NCI-H345 treated with DMSO at 0.1 percent for 48 hours (cell line): ENCODE results near the gene MAMSTR.
"Not testable (repeated sequence)": the region's sequence is repeated elsewhere in the genome, so short reads cannot be mapped to it uniquely, and the experiment has no call there.

Experiments
- DNase-seq: peaks from one replicate; lab custom pipeline; 2025; ENCODE audit not compliant: unreplicated experiment; lab: John Stamatoyannopoulos, UW

Gene MAMSTR, protein sequence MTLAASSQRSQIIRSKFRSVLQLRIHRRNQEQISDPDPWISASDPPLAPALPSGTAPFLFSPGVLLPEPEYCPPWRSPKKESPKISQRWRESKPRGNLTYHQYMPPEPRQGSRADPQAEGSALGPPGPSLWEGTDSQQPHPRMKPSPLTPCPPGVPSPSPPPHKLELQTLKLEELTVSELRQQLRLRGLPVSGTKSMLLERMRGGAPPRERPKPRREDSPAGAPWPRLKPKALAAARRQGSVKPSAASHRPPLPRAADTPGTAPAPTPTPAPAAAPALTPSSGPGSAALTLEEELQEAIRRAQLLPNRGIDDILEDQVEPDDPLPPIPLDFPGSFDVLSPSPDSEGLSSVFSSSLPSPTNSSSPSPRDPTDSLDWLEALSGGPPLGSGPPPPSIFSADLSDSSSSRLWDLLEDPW

DNA sequence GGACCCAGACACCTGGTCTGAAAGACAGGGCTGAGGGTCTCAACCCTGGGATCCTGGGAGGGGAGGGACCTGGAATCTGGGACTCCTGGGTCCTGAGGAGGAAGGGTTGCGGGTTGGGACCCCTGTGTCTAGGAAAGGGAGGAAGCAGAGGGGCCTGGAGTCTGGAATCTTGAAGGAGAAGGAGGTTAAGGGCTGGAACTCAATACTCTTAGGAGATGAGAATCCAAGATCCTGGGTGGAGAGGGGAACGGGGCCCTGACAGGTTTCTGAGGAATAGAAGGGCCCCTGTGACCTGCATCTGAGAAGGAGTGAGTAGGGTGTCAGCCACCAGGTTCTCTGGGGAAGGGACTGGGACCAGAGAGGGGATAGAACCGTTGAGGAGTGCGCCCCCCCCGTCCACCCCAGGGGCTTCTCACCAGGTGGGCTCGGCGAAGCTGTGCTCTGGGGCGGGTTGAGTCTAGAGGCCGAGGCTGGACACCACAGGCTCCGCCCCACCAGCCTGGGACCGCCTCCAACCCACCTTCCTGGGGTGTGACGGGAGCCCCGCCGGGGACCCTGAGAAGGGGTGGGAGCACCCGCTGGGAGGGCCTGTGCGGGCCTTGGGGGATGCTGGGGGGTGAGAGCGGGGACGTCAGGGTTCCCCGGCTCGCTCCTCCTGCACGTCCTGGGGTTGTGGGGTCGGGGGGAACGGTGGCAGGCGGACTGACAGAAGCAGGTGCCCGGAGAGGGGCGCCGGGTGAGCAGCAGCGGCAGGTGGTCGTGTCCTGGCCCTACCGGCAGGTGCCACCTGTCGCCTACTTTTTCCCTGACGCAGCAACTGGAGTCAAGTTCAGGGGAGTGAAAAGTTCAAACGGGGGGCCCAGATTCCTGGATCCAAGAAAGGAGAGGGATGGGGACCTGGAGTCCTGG lies at the start of gene MAMSTR:
Gene MAMSTR, minus strand, starts transcription at position 463 of the 909 bp plus-strand sequence. CDS start 694 bp downstream, outside the sequence.
- no peak for DNase-seq

DNA sequence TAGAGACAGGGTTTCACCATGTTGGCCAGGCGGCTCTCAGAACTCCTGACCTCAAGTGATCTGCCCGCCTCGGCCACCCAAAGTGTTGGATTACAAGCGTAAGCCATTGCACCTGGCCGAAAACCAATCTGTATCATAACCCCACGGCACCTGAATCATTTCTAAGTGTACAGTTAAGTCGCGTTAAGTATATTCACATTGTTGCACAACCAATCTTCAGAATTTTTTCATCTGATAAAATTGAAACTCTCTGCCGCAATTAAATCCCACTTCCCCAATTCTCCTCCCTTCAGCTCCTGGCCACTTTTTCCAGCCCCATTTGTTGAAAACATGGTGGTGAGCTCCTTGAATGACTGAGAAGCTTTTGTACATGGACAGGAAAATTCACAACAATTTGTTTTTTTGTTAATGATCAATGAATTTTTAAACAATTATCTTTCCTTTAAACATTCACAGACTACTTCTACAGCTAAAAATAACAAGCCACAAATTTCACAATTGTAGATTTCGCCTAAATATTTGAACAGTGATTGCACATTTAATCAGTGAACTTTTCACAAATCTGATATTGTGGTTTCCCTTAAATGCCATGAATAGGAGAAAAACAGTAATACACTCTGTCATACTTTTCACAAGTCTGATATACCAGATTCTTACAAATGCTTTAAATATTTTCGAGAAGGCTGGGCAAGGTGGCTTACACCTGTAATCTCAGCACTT lies 49.6 kb upstream of the MAMSTR start:
- DNase-seq = no peak

DNA sequence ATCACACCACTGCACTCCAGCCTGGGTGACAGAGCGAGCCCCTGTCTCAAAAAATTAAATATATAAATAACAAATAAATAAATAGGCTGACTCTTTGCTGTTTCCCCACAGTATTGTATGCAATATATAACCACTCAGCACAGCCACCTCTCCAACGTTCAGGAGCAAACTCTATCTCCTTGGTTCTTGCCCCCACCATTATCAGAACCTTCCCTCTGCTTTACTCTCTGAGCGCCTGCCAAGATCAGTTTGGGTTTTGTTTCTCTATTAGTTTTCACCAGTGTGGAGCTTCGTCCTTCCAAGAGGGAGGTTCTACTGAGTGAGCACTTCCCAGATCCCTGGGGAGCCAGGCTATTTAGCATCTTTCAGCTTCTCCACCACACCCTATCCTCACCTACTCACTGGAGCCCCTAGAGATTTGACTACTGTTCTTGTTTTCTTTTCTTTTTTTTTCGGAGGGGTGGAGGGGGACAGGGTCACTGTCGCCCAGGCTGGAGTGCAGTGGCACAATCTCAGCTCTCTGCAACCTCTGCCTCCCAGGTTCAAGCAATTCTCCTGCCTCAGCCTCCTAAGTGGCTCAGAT lies 48.7 kb upstream of the MAMSTR start:
- not testable (repeated sequence) for DNase-seq

DNA sequence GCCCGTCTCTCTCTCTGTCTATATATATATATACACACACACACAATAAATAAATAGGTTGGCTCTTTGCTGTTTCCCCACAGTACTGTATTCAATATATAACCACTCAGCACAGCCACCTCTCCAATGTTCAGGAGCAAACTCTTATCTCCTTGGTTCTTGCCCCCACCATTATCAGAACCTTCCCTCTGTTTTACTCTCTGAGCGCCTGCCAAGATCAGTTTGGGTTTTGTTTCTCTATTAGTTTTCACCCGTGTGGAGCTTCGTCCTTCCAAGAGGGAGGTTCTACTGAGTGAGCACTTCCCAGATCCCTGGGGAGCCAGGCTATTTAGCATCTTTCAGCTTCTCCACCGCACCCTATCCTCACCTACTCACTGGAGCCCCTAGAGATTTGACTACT lies 46.3 kb upstream of the MAMSTR start:
- not testable (repeated sequence) for DNase-seq

DNA sequence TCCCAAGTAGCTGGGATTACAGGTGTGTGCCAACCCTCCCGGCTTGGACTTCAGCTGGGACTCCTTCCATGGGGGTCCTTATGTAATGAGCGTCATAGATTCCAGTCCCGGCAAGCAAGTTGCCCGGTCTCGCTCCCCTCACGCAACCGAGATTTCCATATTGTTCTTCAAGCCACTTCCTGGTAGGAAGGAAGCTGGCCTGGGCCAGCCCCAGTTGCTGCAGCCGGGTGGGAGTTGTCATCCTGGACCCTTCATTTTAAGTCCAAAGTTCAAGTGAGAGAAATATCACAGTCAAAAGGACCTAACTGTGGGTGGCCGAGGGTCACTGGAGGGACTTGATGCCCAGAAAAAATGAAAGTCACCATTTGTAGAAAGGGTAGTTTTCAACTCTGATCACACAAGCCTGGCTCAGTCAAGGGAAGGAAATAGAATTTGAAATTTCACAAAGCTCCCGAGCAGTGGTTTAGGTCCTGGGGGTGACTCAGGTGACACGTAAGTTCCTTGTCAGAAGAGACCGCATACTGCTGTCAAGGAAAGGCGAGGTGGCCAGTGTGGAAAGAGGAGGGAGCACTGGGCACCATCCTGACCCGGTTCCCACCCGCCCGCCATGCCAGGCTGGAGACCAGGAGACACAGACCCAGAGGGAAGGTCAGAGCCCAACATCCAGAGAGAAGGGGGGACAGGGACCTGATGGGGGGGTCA lies 41.1 kb upstream of the MAMSTR start:
- DNase-seq = no peak

DNA sequence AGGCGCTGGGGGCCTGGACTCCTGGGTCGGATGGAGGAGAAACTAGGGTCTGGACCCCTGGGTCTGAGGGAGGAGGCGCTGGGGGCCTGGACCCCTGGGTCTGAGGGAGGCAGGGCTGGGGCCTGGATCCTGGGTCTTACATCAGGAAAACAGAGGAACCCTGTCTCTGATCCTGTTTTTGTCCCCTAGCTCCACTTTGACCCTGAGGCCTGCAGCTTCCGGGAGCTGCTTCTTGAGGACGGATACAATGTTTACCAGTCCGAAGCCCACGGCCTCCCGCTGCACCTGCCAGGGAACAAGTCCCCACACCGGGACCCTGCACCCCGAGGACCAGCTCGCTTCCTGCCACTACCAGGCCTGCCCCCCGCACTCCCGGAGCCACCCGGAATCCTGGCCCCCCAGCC lies 38.2 kb upstream of the MAMSTR start:
- no peak for DNase-seq

DNA sequence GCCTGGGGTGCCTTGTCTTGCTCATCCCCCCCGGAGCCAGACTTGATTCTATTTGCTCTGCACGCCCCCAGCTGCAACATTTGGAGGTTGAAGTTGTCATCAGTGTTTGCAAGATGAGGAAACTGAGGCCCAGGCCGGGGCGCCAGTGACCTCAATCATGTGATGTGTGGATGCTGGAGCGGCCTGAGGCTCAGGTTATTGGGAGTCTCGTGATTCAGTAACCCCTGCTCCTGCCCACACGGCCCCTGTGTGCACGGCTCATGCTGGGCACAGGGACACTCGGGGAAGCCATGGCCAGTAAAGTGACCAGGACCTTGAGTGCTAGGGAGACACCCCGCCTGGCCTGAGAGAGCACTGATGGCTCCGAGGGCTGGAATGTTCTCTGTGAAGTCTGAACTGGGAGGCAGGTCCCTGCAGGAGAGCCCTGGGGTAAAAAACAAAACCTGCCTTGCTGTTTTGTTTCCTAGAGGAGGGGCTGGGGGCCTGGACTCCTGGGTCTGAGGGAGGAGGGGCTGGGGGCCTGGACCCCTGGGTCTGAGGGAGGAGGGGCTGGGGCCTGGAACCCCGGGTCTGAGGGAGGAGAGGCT lies 37.7 kb upstream of the MAMSTR start:
- DNase-seq = no peak

DNA sequence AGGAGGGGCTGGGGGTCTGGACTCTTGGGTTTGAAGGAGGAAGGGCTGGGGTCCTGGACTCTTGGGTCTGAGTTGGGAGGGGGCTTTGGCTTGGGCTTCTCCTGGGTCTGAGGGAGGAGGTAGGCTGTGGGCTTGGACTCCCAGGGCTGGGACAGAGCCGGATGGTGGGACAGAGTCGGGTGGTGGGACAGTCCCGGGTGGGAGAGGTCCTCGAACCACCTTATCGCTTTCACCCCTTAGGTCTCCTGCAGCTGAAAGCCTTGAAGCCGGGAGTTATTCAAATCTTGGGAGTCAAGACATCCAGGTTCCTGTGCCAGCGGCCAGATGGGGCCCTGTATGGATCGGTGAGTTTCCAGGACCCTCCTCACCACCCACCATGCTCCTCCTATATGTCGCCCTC lies 37.2 kb upstream of the MAMSTR start:
- DNase-seq = no peak

DNA sequence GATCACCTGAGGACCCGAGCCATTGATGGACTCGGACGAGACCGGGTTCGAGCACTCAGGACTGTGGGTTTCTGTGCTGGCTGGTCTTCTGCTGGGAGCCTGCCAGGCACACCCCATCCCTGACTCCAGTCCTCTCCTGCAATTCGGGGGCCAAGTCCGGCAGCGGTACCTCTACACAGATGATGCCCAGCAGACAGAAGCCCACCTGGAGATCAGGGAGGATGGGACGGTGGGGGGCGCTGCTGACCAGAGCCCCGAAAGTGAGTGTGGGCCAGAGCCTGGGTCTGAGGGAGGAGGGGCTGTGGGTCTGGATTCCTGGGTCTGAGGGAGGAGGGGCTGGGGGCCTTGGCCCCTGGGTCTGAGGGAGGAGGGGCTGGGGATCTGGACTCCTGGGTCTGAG lies 36.7 kb upstream of the MAMSTR start:
- DNase-seq = no peak

DNA sequence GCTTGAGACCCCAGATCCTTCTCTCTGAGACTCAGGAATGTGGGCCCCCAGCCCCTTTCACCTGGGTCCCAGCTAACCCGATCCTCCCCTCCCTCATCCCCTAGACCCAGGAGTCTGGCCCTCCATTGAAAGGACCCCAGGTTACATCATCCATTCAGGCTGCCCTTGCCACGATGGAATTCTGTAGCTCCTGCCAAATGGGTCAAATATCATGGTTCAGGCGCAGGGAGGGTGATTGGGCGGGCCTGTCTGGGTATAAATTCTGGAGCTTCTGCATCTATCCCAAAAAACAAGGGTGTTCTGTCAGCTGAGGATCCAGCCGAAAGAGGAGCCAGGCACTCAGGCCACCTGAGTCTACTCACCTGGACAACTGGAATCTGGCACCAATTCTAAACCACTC lies 36.3 kb upstream of the MAMSTR start:
- DNase-seq = no peak

DNA sequence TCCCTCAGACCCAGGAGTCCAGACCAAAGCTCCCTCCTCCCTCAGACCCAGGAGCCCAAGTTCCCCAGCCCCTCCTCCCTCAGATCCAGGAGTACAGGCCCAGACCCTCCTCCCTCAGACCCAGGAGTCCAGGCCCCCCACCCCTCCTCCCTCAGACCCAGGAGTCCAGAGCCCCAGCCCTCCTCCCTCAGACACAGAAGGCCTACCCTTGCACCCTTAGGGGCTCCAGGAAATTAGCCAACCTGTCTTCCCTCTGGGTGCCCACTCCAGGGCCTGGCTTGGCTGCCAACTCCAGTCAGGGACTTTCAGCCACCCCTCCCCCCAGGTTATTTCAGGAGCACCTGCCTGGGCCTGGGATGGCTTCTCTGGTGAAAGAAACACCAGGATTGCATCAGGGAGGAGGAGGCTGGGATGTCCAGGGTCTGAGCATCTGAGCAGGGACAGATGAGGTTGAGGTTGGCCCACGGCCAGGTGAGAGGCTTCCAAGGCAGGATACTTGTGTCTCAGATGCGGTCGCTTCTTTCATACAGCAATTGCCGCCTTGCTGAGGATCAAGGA lies 35.6 kb upstream of the MAMSTR start, which contains the start of gene FGF21:
Gene FGF21, plus strand, starts transcription at position 441 of the 558 bp plus-strand sequence. CDS start 713 bp downstream, outside the sequence.
- DNase-seq = no peak

DNA sequence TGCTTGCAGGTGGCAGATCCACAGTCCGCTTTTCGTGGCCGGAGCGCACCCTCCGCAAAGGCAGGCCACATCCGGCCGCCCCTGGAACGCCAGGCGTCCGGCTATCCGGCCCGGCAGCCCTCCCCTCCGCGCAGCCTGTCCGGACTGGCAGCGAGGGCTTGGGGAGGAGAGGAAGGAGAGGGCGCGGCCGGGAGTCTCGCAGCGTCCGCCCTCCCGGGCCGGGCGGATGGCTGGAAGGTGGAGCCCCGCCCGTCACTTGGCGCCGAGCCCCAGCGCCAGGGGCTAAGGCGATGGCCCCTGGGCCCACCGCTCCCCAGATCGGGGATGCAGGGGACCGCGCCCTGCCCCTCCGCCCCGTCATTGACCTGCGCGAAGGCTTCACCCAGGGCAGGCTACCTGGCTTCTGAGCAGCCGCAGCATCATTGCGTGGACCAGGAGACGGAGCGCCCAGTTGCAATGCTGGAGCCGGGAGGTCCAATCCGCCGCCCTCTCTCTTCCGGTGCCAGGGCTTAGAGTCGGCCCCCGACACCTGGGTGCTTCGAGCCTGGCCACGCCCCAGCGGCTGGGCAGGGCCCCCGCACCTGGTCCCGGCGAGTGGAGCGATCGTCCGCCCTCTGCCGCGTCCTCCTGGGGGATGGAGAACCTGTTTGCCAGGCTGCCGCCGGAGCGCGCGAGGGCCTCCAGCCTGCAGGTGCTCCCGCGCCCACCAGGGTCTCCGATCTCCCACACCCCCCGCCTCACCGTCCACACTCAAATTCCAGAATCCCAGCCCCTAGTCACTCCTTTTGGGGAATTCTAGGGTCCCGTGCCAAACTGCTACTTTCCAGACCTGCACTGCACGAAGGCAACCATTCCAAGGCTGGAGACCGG lies 33.2 kb upstream of the MAMSTR start, which contains the start of gene FUT1:
Gene FUT1, minus strand, starts transcription at position 146 of the 870 bp plus-strand sequence. CDS start 1,360 bp downstream, outside the sequence.
- peak; percentile 77 for DNase-seq

DNA sequence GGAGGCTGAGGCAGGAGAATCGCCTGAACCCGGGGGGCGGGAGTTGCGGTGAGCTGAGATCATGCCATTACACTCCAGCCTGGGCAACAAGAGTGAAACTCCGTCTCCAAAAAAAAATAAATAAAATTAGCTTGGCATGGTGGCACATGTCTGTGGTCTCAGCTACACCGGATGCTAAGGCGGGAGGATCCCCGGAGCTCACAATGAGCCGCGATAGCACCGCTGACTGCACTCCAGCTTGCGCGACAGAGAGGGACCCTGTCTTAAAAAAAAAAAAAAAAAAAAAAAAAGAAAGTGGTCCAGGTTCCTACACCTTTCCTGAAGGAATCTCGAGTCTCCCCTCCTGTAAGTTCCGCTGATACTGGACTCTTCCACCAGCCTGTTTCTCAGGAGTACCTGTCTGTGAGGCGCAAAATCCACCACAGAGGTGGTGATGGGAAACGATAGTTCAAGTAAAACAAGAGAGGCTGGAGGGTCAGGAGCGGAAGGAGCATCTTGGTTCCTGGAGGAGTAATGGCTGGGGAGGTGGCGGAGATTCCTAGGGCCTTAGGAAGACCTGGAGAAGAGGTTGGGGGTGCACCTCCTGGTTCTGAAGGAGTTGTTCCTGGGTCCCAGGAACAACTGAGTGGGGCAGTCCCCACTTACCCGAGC lies 32.4 kb upstream of the MAMSTR start:
- DNase-seq = no peak

DNA sequence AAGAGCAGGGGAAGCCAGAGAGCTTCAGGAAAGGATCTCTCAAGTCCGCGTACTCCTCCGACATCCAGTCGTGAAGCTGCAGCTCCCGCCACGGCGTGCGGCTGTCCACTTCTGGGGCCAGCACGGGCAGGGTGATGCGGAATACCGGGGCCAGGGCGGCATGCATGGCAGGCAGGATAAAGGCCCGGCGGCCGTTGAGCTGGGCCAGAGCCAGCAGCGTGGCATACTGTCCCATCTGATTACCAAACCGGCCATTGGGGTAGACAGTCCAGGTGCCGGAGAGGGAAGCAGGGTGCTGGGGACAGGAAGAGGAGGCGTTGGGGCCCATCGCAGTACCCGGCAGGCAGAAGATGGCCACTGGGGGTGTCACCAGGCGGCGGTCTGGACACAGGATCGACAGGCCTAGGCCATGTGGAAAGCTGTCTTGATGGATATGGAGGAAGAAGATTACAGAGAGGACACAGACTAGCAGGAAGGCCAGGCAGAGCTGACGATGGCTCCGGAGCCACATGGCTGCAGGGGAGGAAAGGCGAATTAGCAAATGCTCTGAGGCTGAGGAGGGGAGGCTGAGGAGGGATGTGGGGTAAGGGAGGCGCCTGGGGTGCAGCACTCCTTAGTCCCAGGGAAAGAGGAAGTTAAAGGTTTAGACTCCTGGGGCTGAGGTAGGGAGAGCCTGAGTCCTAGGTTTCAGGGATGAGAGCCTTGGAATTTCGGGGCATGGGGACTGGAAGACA lies 31.4 kb upstream of the MAMSTR start:
- DNase-seq = no peak

DNA sequence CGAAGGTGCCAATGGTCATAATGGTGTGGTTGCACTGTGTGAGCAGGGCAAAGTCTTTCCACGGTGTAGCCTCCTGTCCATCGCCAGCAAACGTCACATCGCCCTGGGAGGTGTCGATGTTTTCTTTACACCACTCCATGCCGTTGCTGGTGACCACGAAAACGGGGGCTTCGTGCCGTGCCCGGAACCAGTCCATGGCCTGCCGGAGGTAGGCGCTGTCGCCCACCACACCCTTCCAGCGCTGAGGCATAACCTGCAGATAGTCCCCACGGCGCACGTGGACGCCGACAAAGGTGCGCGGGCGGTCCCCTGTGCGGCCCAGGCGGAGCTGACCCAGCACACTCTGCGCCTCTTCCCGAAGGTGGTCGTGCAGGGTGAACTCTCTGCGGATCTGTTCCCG lies 30.8 kb upstream of the MAMSTR start:
- DNase-seq = no peak

DNA sequence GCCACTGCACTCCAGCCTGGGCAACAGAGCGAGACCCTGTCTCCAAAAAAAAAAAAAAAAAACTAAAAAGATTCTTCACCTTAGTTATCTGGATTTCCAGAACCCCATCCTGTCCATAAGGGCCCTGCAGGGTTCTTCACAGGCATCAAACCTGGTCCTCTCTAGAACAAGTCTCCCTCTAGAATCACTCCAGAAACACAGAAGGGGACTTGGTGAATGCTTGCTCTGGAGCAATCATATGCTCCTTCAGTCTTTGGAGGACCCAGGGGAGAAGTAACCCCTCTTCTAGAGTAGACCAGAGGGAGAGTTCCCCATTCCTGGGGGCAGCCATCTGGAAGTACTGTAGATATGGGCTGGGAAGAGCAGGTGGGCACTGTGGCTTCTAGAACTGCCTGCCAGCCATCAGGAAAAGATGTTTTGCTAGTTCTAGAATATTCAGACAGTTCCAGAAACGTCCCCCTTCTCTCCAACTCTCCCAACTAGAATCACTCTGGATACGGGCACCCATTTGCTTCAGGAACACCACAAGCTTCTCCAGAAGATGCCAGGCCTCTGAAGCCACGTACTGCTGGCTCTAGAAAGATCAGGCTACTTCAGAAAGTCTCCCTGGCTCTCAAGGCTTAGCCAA lies 30.2 kb upstream of the MAMSTR start:
- DNase-seq = no peak
